Mesenchymal stem cell (in vitro differentiated cells and primary cell): ENCODE results near the gene ENTPD5. TPM values are rescaled to one million over a fixed set of nuclear protein-coding genes. Genes with fewer than 3 reads are reported as not detected.

Source experiments
- DNase-seq: peaks from one replicate; pipeline ENCODE4 v3.0.0-alpha.2; 2013
- H2AFZ ChIP-seq: one replicate; pipeline ENCODE4 v1.6.1; 2013; ENCODE audit warnings: low read depth, mild to moderate bottlenecking, control low read depth, inconsistent platforms, low read length, moderate library complexity
- H2AK5ac ChIP-seq: 2 replicates; pipeline ENCODE4 v1.6.1; 2013; ENCODE audit warnings: low read length, moderate library complexity, mild to moderate bottlenecking, inconsistent platforms; ENCODE audit not compliant: severe bottlenecking
- H2BK120ac ChIP-seq: one replicate; pipeline ENCODE4 v1.6.1; 2013; ENCODE audit warnings: low read depth, mild to moderate bottlenecking, inconsistent platforms, low read length, moderate library complexity
- H2BK12ac ChIP-seq, 2 experiments: one replicate each; pipeline ENCODE4 v1.6.1; 2013; ENCODE audit warnings: inconsistent platforms in 2 of 2, low read length in 2 of 2, mild to moderate bottlenecking in 2 of 2, moderate library complexity in 2 of 2, control low read depth in 1 of 2
- H2BK15ac ChIP-seq: one replicate; pipeline ENCODE4 v1.6.1; 2013; ENCODE audit warnings: mild to moderate bottlenecking, low read depth, inconsistent platforms; ENCODE audit not compliant: poor library complexity, severe bottlenecking
- H2BK5ac ChIP-seq: 2 replicates; pipeline ENCODE4 v1.6.1; 2013; ENCODE audit warnings: low read depth, mild to moderate bottlenecking, low read length, control low read depth, inconsistent platforms; ENCODE audit not compliant: poor library complexity, severe bottlenecking
- H3K14ac ChIP-seq, 2 experiments: one replicate each; pipeline ENCODE4 v1.6.1; 2013; ENCODE audit warnings: inconsistent platforms in 2 of 2, low read length in 2 of 2, control low read depth in 1 of 2, mild to moderate bottlenecking in 1 of 2, moderate library complexity in 1 of 2
- H3K18ac ChIP-seq, 2 experiments: one replicate each; pipeline ENCODE4 v1.6.1; 2013; ENCODE audit warnings: inconsistent platforms in 2 of 2, low read length in 2 of 2, control low read depth in 1 of 2, low read depth in 1 of 2, mild to moderate bottlenecking in 1 of 2
- H3K23ac ChIP-seq, 2 experiments: one replicate each; pipeline ENCODE4 v1.6.1; 2013; ENCODE audit warnings: inconsistent platforms in 2 of 2, low read length in 2 of 2, mild to moderate bottlenecking in 2 of 2, moderate library complexity in 2 of 2, control low read depth in 1 of 2
- H3K27ac ChIP-seq: 2 replicates; pipeline ENCODE4 v1.5.1; 2013; ENCODE audit warnings: mild to moderate bottlenecking, moderate library complexity, low read length, control low read depth, inconsistent platforms; ENCODE audit not compliant: poor library complexity, severe bottlenecking
- H3K27me3 ChIP-seq, 2 experiments: 2 replicates each; pipeline versions ENCODE4 v1.6.1 to v1.7.0; 2013; ENCODE audit warnings: low read length in 2 of 2, mild to moderate bottlenecking in 2 of 2, moderate library complexity in 2 of 2, control low read depth in 1 of 2, inconsistent platforms in 1 of 2; ENCODE audit not compliant: control insufficient read depth in 1 of 2, insufficient read depth in 1 of 2
- H3K36me3 ChIP-seq, 2 experiments: 2 replicates each; pipeline versions ENCODE4 v1.6.1 to v1.7.0; 2013; ENCODE audit warnings: low read length in 2 of 2, control low read depth in 1 of 2, inconsistent platforms in 1 of 2, low read depth in 1 of 2, mild to moderate bottlenecking in 1 of 2; ENCODE audit not compliant: insufficient read depth in 2 of 2, control insufficient read depth in 1 of 2
- H3K4ac ChIP-seq, 2 experiments: one replicate each; pipeline ENCODE4 v1.6.1; 2013; ENCODE audit warnings: inconsistent platforms in 2 of 2, low read length in 2 of 2, mild to moderate bottlenecking in 2 of 2, moderate library complexity in 2 of 2, control low read depth in 1 of 2, low read depth in 1 of 2
- H3K4me1 ChIP-seq: 2 replicates; pipeline ENCODE4 v1.6.1; 2013; ENCODE audit warnings: low read depth, low read length, control low read depth; ENCODE audit not compliant: control insufficient read depth, insufficient read depth
- H3K4me2 ChIP-seq: 2 replicates; pipeline ENCODE4 v1.6.1; 2013; ENCODE audit warnings: low read length, mild to moderate bottlenecking, inconsistent platforms; ENCODE audit not compliant: poor library complexity, severe bottlenecking
- H3K4me3 ChIP-seq, 2 experiments: 2 replicates each; pipeline versions ENCODE4 v1.5.1 to v1.7.0; 2013; ENCODE audit warnings: low read length in 2 of 2, mild to moderate bottlenecking in 2 of 2, control low read depth in 1 of 2, low read depth in 1 of 2; ENCODE audit not compliant: insufficient read depth in 1 of 2
- H3K79me1 ChIP-seq: replicated peaks from 2 replicates; pipeline ENCODE4 v1.6.1; 2013; ENCODE audit warnings: mild to moderate bottlenecking, control low read depth, low read length, inconsistent platforms; ENCODE audit not compliant: poor library complexity, severe bottlenecking
- H3K9ac ChIP-seq: 2 replicates; pipeline ENCODE4 v1.7.0; 2013; ENCODE audit warnings: mild to moderate bottlenecking, low read length, moderate library complexity
- H3K9me3 ChIP-seq: 2 replicates; pipeline ENCODE4 v1.7.0; 2013; ENCODE audit warnings: mild to moderate bottlenecking, low read length; ENCODE audit not compliant: control insufficient read depth
- H4K8ac ChIP-seq: one replicate; pipeline ENCODE4 v1.6.1; 2013; ENCODE audit warnings: inconsistent platforms, mild to moderate bottlenecking, low read length, moderate library complexity
- H4K91ac ChIP-seq: one replicate; pipeline ENCODE4 v1.6.1; 2013; ENCODE audit warnings: mild to moderate bottlenecking, low read length, inconsistent platforms
- WGBS: methylation state at CpG from one replicate; pipeline ENCODE4 v1.1.7; 2013; ENCODE audit warnings: mixed read lengths; 5-methylcytosine and 5-hydroxymethylcytosine counted together
- polyA plus RNA-seq, 2 experiments: library from polyadenylated mRNA; stranded (reverse); fragments of 200-250 nt; gene quantifications; one replicate each; pipeline ENCODE4 v1.2.3, GENCODE V29; 2013

The ENTPD5 gene, protein sequence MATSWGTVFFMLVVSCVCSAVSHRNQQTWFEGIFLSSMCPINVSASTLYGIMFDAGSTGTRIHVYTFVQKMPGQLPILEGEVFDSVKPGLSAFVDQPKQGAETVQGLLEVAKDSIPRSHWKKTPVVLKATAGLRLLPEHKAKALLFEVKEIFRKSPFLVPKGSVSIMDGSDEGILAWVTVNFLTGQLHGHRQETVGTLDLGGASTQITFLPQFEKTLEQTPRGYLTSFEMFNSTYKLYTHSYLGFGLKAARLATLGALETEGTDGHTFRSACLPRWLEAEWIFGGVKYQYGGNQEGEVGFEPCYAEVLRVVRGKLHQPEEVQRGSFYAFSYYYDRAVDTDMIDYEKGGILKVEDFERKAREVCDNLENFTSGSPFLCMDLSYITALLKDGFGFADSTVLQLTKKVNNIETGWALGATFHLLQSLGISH
- polyA plus RNA-seq (2013, experiment 1 of 2) = 11.2 TPM
- polyA plus RNA-seq (2013, experiment 2 of 2) = 11.1 TPM

GRCh38 chr14:74018586-74019407 is at the start of gene ENTPD5, which contains the start of gene BBOF1:
Gene ENTPD5 (minus strand): TSS chr14:74019288. CDS start chr14:73988102, 31,186 bp downstream.
Gene BBOF1 (plus strand): TSS chr14:74019349. CDS start chr14:74019479, 130 bp downstream.
- Histone ChIP-seq H2BK15ac (peak within 1 kb of the TSS; percentile 63), H3K14ac (peak within 1 kb of the TSS in 1 of 2 experiments; percentile 97), H2AFZ (peak within 1 kb of the TSS; percentile 95), H3K9ac (peak within 1 kb of the TSS; percentile 100), H2BK120ac (peak within 1 kb of the TSS; percentile 81), H3K18ac (peak within 1 kb of the TSS; percentile 95 to 97), H3K79me1 (peaks cover 6% of the 10 kb centered on the region), H4K8ac (peak within 1 kb of the TSS; percentile 96), H3K4me1 (peaks cover 10% of the 10 kb centered on the region), H4K91ac (peak within 1 kb of the TSS; percentile 95), H3K27ac (peak within 1 kb of the TSS; percentile 84), H2BK5ac (peak within 1 kb of the TSS; percentile 39), H3K9me3 (no peaks in the 10 kb centered on the region), H2AK5ac (no peak within 1 kb of the TSS), H3K27me3 (no peaks in the 10 kb centered on the region), H3K4ac (peak within 1 kb of the TSS; percentile 98 to 99), H2BK12ac (peak within 1 kb of the TSS in 1 of 2 experiments; percentile 87), H3K36me3 (peaks cover 0 to 6% of the 10 kb centered on the region in 2 experiments), H3K23ac (peak within 1 kb of the TSS in 1 of 2 experiments; percentile 98), H3K4me2 (peak within 1 kb of the TSS; percentile 92), H3K4me3 (peak within 1 kb of the TSS; percentile 81 to 98)
- DNase-seq = peak; percentile 89
- WGBS = under 1% methylated on average over 93 of the region's 93 CpGs

DNA sequence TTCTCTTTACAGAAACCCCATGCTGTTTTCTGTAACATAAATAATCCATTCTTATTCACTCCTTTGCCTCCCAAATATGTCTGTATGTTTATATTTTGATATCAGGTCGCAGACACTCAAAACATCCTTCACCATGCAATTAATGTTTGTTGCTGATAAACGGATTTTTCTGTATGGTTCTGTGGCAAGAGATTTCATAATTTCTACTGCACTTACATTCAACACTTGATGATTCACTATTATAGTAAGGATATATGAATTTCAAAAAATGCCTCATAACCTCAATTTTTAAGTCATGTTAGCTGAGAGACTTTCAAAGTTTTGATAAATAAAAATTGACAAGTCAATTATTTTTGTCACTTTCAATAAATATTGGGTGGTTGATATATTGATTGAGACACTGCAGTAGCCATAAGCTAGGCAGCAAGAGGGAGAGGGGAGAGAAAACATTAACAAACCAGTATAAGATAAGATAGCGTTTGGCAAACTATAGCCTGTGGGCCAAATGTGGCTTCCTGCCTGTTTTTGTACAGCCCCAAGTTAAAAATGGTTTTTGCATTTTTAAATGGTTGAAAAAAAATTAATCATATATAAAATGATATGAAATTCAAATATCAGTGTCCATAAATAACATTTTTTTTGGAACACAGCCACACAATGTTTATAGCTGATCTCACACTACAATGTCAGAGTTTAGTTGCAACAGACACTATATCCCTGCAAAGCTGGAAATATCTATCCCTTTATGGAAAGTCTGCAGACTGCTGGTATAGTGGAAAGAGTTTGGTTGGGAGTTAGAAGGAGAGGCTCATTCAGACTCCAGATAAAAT is 46.9 kb upstream of the ENTPD5 start:
- Histone ChIP-seq H3K9ac (no peak overlapping the region), H2BK120ac (no peak overlapping the region), H3K9me3 (no peaks in the 10 kb centered on the region), H3K4ac (no peak overlapping the region), H4K91ac (no peak overlapping the region), H4K8ac (no peak overlapping the region), H3K14ac (no peak overlapping the region), H3K27me3 (no peaks in the 10 kb centered on the region), H3K36me3 (peaks cover 0 to 37% of the 10 kb centered on the region in 2 experiments), H3K27ac (no peak overlapping the region), H2BK15ac (no peak overlapping the region), H3K18ac (no peak overlapping the region), H3K23ac (no peak overlapping the region), H3K4me1 (no peaks in the 10 kb centered on the region), H2AK5ac (no peak overlapping the region), H2BK12ac (no peak overlapping the region), H3K4me2 (no peak overlapping the region), H2AFZ (no peak overlapping the region), H3K79me1 (no peaks in the 10 kb centered on the region), H2BK5ac (no peak overlapping the region), H3K4me3 (no peak overlapping the region)
- WGBS = no CpG with 5 or more reads among the region's 3 CpGs
- DNase-seq = peak; percentile 63

- Histone ChIP-seq H3K79me1 (no peaks in the 10 kb centered on the region), H4K91ac (no peak overlapping the region), H3K14ac (no peak overlapping the region), H3K4me2 (no peak overlapping the region), H2BK12ac (no peak overlapping the region), H2BK5ac (no peak overlapping the region), H3K4me1 (no peaks in the 10 kb centered on the region), H3K23ac (no peak overlapping the region), H2BK120ac (no peak overlapping the region), H3K36me3 (peaks cover 0 to 40% of the 10 kb centered on the region in 2 experiments), H3K27me3 (no peaks in the 10 kb centered on the region), H4K8ac (no peak overlapping the region), H3K4ac (no peak overlapping the region), H2AK5ac (no peak overlapping the region), H3K27ac (no peak overlapping the region), H3K18ac (no peak overlapping the region), H3K4me3 (no peak overlapping the region), H2AFZ (no peak overlapping the region), H3K9me3 (no peaks in the 10 kb centered on the region), H3K9ac (no peak overlapping the region), H2BK15ac (no peak overlapping the region)
- WGBS = 86% methylated on average over 1 of the region's 3 CpGs
- peak; percentile 41 for DNase-seq
Measured at GRCh38 chr14:74064883-74065282, 45.8 kb upstream of the ENTPD5 start.
